IPS-18c (cell line): ENCODE results near the gene FAR2.
"Not testable (repeated sequence)": the region's sequence is repeated elsewhere in the genome, so short reads cannot be mapped to it uniquely, and the experiment has no call there.

ENCODE experiments used
- H3K4me3 ChIP-seq: 2 replicates; pipeline ENCODE4 v1.7.0; 2013; ENCODE audit warnings: low read depth, mild to moderate bottlenecking, low read length, moderate library complexity; ENCODE audit not compliant: insufficient read depth
- H3K9me3 ChIP-seq: one replicate; pipeline ENCODE4 v1.6.1; 2013; ENCODE audit warnings: mild to moderate bottlenecking, low read length, moderate library complexity; ENCODE audit not compliant: control insufficient read depth, insufficient read depth

The FAR2 gene

DNA sequence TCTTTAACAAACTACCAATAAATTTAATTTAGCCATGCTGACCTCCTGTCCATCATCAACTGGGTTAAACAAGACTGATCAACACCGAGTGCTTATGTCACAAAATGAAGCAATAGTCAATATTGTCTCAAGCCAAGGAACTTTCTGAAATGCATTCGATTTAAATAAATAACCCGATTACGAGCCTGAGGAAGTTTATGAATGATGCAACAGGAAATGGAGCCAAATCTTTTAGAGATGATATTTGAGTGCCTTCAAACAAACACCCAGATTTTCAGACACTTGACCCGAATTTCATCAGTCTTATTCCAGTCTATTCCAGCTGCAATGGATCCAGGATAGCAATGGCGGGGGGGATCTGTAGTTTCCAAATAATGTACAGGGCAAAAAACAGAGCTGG lies 27.9 kb downstream of the FAR2 start:
- no peaks in the 10 kb centered on the region for H3K9me3 ChIP-seq
- no peak overlapping the region for H3K4me3 ChIP-seq

DNA sequence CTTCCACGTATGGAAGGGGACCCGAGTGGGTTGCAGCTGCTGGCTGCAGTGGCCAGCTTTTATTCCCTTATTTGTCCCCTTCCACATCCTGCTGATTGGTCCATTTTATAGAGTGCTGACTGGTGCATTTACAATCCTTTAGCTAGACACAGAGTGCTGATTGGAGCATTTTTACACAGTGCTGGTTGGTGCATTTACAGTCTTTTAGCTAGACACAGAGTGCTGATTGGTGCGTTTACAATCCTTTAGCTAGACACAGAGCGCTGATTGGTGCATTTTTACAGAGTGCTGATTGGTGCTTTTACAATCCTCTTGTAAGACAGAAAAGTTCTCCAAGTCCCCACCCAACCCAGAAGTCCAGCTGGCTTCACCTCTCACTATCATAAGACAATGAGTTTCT lies 33.2 kb downstream of the FAR2 start:
- H3K4me3 ChIP-seq, H3K9me3 ChIP-seq: not testable (repeated sequence)

DNA sequence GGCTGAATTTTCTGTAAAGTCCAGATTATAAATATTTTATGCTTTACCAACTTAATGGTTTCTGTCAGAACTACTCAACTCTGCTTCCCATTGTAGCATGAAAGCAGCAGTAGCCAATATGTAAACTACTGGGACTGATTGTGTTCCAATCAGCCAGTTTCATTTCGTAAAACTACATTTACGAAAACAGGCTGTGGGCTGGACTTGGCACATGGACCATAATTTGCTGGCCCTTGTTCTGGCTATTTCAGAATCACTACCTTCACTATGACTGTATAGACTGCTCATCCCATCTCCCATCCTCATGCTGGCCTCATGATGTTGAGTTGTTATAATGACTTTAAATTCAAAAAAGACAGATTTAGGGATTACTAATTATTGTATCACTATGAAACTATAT lies 38.7 kb downstream of the FAR2 start:
- no peaks in the 10 kb centered on the region for H3K9me3 ChIP-seq
- no peak overlapping the region for H3K4me3 ChIP-seq

DNA sequence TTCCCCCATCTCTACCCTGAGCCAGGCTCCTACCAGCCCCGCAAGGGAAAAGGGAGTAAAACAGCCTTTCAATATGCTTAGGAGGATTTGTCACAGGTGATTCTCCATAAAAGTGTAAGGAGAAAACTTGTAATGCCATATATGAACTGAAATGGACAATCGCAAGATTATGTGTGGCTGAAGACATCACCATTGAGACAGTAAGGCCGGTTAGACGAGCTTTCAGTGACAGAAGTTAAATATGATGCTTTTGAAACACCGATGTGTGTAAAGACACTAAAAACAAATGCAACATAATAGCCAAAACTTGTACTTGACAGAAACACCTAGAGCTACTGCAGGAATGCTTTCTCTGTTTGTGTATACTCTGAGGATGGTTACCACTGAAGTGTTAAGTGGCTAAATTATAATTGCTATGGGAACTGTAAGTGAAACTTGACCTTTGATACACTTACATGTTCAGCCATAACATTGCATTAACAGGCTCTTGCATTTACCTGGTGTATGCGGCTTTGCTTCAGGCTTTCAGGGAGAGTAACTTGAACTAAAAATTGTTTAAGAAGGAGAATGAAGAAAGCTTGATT lies 42.3 kb downstream of the FAR2 start:
- no peaks in the 10 kb centered on the region for H3K9me3 ChIP-seq
- no peak overlapping the region for H3K4me3 ChIP-seq

DNA sequence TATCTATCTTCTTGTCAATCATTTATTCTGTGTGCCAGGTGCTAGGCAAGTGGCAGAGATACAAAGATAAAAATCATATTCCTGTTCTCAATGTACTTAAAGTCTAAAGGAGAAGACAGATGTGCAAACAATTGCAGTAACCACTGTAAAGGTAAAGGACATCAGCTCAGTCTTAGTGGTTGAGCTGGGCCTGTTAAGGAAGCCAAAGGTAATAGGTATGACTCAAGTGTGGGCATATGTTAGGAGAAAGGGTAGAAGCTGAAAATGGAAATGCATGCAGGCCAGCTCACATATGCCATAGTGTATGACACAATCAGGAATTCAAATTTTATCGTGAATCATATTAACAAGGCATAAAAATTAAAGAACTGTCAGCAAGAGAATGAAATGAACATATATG lies 49.8 kb downstream of the FAR2 start:
- no peaks in the 10 kb centered on the region for H3K9me3 ChIP-seq

DNA sequence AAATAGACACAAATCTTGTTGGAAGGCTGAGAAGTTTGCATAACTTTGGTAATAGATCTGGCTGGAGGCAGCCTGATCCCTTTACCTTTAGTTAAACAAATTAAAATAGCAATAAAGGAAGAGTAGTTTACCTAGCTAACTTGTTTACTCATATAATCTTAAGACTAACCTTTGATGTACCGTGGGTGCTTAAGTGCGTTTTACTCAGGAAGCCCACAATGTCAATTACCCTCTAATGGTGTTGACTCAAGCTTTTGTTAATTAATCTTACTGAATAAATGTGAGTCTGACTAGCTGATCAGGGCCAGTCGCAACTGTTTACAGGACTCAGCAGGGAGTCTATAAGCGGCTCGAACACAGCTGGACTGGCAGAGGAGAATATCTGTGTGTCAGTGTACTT lies 51.5 kb downstream of the FAR2 start:
- no peaks in the 10 kb centered on the region for H3K9me3 ChIP-seq
- H3K4me3 ChIP-seq = no peak overlapping the region

More for the DNA sequence above, 49.8 kb downstream of the FAR2 start:
- no peak overlapping the region for H3K4me3 ChIP-seq

DNA sequence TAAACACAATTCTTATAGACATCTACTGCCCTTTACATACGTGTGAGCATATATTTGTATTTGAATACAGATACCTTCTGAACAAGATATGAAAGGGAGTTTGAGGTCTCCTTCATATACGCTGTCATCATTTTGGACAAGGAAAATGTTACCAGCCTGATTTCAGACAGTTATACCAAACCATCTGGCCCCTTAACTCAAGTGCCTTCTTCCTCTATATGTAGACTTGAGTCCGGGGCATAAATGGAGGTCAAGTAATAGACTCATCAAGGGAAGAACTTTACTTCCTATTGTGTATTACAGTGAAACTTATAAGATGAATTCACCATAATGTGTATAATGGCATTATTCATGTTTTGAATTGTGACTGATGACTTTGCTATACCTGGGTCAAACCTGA lies 52.2 kb downstream of the FAR2 start:
- no peaks in the 10 kb centered on the region for H3K9me3 ChIP-seq
- H3K4me3 ChIP-seq = no peak overlapping the region

DNA sequence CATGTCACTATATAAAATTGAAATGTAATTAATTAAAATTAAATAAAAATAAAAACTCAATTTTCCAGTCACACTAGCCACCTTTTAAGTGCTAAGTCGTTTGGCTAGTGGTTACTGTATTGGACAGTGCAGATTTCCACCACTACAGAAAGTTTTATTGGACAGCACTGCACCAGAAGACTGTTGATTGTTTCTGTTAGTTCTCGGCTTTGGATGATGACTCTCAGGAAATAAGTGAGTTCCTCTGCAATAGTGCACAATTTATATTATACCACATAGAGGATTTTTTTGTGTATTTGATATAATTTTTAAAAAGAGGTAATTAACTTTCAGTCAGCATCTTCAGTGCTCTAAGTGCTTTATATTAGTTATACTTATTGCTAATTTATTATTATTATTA lies 52.7 kb downstream of the FAR2 start:
- no peak overlapping the region for H3K4me3 ChIP-seq
- H3K9me3 ChIP-seq = no peaks in the 10 kb centered on the region

DNA sequence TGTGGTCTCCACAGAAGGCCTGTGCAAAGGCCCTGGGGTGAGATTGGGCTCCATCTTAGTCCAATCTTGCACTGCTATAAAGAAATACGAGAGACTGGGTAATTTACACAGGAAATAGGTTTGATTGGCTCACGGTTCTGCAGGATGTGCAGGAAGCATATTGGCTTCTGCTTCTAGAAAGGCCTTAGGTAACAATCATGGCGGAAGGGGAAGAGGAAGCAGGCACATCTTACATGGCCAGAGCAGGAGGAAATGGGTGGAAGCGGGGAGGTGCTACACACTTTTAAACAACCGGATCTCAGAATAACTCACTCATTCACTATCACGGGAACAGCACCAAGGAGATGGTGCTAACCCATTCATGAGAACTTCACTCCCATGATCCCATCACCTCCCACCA lies 55.4 kb downstream of the FAR2 start:
- Histone ChIP-seq H3K4me3 (no peak overlapping the region), H3K9me3 (no peaks in the 10 kb centered on the region)

DNA sequence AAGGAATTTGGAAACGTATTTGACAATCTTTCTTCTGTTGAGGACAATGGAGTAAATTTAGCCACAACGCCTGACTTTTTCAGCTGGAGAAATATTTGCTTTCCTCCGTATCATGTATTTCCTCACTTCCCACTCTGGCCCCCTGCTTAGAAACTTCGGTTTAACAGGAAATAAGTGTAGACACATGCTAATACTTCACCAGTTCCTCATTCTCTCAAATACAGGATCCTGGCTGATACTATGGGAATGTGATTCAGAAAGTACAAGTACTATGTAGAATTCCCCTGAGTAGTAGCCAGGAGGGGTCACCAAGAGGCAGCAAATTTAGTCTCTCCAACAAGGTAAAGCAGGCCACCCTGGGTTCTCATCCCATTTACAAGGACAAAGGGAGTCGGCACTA lies 58.0 kb downstream of the FAR2 start:
- H3K4me3 ChIP-seq = no peak overlapping the region
- no peaks in the 10 kb centered on the region for H3K9me3 ChIP-seq

DNA sequence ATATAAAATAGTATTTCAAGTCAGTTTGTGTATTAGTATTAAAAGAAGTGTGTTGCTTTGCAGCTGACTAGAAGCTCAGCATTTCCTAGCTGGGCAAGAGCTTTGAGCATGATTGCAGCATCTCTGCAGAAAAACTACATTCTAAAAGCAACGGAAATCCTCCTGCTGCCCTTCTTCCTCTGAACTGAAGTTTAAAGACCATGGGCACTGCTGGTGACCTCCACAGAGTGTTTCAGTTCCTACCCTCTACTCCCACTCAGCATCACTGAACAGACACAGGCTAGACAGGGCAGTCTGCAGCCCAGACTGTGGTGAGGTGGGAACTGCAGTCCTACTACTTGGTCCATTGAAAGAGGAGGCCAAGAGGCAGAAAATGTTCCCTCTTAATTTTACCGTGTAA lies 59.0 kb downstream of the FAR2 start:
- H3K4me3 ChIP-seq = no peak overlapping the region
- H3K9me3 ChIP-seq = no peaks in the 10 kb centered on the region

DNA sequence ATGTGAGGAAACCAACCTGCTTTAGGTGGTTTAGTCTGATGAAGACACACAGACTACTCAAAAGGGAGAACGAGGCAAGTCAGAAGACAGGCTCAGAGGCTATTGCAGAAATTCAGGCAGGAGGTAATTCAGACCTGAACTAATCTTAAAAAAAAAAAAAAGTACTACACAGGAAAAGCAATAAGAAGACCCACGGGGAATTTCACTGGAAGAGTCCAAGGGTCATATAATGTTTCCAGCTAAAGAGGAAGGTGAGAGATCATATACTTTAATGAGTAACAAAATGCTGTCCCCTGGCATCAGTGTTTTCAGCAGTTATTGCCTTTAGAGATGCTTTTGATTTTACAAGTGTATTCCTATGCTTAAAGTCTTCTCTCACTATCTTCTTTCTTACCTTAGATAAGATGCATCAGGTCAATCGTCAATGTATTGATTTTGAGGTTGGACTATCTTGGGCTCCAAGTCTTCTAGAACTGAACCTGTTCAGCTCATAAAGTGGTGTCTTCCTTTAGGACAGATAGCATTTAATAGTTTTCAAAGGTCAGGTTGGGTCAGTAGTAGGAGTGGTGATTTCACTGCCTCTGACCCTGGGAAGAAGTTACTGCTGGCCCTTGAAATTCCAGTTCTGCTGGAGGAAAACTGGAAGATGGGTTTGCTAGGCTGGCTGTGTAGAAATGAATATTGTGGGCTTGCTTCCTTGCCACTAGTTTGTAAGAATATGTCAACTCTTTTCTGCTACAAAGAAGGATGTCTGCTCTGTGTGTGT lies 60.0 kb downstream of the FAR2 start:
- Histone ChIP-seq H3K4me3 (no peak overlapping the region), H3K9me3 (no peaks in the 10 kb centered on the region)

DNA sequence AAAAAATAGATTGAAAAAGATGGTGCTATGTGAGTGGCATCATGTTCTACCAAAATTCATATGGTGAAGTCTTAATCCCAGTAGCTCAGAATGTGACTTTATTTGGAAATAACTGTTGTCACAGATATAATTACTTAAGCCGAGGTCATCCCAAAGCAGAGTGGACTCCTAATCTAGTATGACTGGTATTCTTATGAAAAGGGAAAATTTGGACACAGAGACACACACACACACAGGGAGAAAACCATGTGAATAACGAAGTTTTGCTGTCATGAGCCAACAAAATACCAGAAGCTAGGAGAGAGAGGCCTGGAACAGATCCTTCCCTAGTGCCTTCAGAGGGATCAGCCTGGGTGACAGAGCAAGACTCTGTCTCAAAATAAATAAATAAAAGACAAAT lies 62.6 kb downstream of the FAR2 start:
- H3K4me3 ChIP-seq = no peak overlapping the region
- H3K9me3 ChIP-seq = no peaks in the 10 kb centered on the region

DNA sequence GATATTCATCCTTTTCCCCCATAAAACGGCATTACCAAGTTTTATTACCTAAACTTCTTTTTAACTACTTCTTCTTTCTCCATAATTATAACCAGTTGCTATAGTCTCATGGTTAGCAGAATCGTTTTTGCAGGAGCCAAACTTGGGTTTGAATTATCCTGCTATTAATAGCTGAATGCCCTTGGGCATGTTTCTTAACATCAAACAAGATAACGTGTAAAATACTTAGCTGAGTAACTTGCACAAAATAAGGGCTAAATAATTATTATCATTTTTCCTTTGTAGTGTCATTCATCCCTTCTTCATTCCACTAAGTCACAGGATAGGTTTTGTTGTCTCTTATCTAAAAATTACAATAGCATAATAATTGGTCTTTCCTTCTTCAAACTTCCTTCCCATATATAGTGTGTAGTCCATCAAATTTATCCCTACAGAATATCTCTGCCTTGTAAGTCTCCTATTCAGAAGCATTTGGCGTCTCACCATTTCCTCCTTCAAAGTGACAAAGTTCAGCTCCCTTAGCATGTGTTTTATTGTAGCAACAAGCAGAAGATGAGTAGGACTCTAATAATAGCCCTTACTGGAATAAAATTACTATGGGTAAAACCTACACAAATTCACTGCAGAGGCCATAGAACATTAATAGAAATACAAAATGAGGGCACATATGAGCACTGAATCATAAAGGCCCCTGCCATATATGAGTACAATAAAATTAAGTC lies 63.8 kb downstream of the FAR2 start:
- Histone ChIP-seq H3K4me3 (no peak overlapping the region), H3K9me3 (no peaks in the 10 kb centered on the region)

DNA sequence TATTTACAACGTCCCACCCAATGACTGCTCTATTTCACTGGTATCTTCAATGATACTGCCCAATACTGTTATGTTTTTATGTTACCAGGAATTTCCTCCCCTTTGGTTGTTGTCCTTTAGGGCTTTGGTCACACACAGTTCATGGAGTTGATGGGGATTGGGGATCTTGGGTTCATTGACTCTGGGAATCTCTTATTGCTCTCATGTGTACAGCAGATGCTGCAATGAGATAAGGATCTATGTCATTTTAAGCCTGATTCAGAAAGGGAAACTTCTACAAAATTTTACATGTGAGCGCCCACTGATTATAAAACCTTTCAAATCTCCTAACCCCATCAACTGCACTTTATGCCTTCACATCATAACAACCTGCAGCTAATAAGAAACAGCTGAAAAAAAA lies 67.2 kb downstream of the FAR2 start:
- Histone ChIP-seq H3K9me3 (no peaks in the 10 kb centered on the region), H3K4me3 (no peak overlapping the region)

DNA sequence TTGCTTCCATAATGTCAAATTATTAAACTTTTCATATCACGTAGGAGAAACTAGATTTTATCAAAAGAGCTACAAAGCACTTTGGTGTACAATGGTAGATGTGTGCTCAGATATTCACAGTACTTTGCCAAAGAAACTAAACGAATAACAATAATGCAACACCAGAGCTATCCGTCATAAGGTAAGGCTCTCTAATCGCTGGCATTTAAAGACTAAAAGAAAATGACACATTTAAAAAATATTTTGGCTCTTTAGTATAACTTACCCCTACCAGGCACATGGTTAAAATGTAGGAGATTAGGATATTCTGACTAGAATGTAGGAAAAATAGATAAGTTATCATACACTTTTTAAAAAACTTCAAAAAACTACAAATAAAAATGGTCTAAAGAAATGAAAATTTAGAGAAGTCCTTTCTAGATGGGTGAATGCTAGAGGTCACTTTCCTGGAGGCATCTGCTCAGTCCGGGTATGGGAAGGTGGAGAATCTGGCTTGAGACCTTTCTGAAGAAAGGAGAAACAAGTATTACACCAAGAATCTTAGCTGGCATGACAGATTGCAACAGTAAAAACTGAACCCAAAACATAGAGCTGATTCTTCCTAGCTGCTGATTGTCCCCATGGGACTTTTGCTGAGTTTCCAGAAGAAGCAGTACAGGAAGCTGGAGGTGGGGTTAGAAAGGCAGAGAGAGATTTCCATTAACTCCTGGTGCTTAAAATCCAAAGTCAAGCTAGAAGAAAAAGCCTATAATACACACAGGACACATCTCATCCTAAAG lies 67.9 kb downstream of the FAR2 start:
- Histone ChIP-seq H3K9me3 (no peaks in the 10 kb centered on the region), H3K4me3 (no peak overlapping the region)

DNA sequence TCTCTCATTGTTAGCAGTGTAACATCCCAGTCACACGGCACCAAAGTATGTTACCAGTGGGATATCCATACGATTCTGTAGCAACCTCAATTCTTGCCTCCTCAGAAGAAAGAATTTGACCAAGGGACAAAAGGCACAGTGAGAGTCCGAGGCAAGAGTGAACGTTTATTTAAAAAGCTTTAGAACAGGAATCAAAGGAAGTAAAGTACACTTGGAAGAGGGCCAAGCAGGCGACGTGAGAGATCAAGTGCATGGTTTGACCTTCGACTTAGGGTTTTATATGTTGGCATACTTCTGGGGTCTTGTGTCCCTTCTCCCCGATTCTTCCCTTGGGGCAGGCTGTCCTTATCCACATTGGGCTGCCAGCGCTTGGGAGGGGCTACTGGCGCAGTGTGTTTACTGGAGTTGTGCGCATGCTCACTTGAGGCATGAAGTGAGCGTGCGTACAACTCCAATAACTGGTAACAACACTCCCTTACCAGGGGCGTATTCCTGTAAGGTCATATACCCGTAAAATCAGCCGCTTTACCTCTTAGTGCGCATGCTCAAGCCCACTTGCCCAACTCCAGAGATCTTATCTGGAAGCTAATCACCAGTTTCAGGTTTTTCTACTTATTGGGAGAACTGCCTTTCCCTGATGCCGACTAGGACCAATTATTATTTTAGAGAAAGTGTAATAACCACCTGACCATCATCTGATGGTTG lies 71.7 kb downstream of the FAR2 start:
- H3K4me3 ChIP-seq = no peak overlapping the region
- no peaks in the 10 kb centered on the region for H3K9me3 ChIP-seq
